ENCODE results near the gene ADPRH.
"Not testable (repeated sequence)": the region's sequence is repeated elsewhere in the genome, so short reads cannot be mapped to it uniquely, and the experiment has no call there.

ADPRH gene

GRCh38 chr3:119560160-119560559 lies 19.1 kb upstream of the ADPRH start:
- no peak for DNase-seq (ENCODE audit: low read depth)

DNA sequence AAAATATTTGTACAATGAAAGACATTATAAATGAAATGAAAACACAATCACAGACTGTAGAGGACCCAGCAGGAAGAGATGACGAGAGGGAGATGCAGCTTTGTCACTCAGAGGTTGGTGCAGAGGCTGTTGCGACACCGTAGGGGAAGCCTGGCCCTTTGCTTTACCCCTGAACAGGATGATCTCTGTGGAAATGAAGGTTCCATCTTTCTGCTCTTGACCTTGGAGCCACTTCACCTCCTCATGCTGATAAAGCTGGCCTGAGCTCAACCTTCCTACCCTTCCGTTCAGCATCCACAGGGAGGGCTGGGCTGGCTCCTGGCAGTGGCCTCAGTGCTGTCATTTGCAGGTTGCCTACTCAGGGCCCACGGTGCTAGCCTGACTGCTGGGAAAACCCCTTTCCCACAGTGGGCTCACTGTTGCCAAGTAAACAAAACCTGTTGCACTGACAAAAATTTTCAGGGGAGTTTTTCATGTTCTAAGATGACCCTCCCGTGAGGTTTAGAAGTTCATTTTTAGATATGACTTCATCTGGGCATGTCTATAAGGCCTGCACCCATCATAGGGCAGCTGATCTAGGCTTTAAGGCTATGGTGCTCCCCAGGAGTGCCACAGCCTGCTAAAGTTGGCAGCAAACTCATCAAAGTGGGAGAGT lies 16.9 kb upstream of the ADPRH start:
- no peak for DNase-seq (ENCODE audit: low read depth)

DNA sequence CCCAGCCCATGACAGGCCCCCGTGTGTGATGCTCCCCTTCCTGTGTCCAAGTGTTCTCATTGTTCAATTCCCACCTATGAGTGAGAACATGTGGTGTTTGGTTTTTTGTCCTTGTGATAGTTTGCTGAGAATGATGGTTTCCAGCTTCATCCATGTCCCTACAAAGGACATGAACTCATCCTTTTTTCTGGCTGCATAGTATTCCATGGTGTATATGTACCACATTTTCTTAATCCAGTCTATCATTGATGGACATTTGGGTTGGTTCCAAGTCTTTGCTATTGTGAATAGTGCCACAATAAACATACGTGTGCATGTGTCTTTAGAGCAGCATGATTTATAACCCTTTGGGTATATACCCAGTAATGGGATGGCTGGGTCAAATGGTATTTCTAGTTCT lies 16.0 kb upstream of the ADPRH start:
- DNase-seq (ENCODE audit: low read depth): not testable (repeated sequence)

- DNase-seq (ENCODE audit: low read depth): no peak
These were observed 10.1 kb upstream of the ADPRH start for GRCh38 chr3:119569156-119569555.

GRCh38 chr3:119570229-119570628 lies 9.1 kb upstream of the ADPRH start:
- DNase-seq (ENCODE audit: low read depth): no peak

- no peak for DNase-seq (ENCODE audit: low read depth)
These were observed 8.1 kb upstream of the ADPRH start for GRCh38 chr3:119571230-119571629.

DNA sequence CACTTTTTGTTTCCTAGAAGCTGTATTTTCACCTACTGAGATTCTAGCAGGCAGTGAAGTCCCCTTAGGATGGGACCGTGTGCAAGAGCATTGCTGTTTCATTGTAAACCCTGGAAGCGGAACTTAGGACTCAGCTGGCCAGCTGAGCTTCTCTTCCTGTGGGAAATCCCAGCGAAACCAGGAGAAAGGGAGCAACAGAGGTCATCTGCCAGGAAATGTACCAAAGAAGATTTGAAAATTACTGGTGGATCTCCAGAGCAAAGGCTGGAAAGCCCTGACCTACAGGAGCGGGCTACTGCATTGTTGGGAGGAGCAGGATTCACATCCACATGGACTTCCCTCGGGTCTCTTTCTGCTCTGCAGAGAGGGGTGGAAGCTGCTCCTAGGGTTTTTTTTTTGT lies 7.6 kb upstream of the ADPRH start:
- DNase-seq (ENCODE audit: low read depth): no peak

- DNase-seq (ENCODE audit: low read depth): no peak
These were observed 3.8 kb upstream of the ADPRH start for GRCh38 chr3:119575507-119575906.

- DNase-seq (ENCODE audit: low read depth): no peak
These were observed 922 bp downstream of the ADPRH start for GRCh38 chr3:119580067-119580760.

DNA sequence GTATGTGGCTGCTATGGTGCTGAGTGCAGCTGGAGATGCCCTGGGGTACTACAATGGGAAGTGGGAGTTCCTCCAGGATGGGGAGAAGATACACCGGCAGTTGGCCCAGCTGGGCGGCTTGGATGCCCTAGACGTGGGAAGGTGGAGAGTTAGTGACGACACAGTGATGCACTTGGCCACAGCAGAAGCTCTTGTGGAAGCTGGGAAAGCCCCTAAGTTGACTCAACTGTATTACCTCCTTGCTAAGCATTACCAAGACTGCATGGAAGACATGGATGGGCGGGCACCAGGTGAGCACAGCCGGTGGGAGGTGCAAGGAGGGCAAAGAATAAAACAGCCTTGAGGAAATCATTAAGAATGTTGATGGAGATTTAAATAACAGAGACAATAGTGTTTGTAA lies 2.9 kb downstream of the ADPRH start:
- DNase-seq (ENCODE audit: low read depth): no peak

GRCh38 chr3:119585208-119585607 lies 5.9 kb downstream of the ADPRH start:
- DNase-seq (ENCODE audit: low read depth): no peak

- DNase-seq (ENCODE audit: low read depth): no peak
These were observed 6.7 kb downstream of the ADPRH start for GRCh38 chr3:119585856-119586570.

- DNase-seq (ENCODE audit: low read depth): no peak
These were observed 7.5 kb downstream of the ADPRH start for GRCh38 chr3:119586733-119587172.

DNA sequence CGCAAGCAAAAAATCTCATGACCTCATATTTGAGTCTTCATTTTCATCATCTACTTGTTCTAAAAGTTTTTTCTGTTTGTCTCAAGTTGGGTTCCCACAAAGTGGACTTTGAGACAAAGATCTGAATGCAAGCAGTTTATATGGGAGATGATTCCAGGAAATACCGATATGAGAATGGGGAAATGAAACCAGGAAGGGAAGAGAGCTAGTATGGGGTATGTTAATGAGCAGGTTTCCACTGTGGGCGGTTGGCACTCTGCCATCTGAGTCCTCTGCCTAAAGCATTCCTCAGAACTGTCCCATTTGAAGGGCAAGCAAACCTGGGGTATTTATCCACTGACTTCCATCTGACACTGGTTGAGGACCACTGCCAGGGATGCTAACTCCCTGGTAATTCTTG lies 8.8 kb downstream of the ADPRH start:
- no peak for DNase-seq (ENCODE audit: low read depth)

- no peak for DNase-seq (ENCODE audit: low read depth)
These were observed 9.9 kb downstream of the ADPRH start for GRCh38 chr3:119589102-119589773.

DNA sequence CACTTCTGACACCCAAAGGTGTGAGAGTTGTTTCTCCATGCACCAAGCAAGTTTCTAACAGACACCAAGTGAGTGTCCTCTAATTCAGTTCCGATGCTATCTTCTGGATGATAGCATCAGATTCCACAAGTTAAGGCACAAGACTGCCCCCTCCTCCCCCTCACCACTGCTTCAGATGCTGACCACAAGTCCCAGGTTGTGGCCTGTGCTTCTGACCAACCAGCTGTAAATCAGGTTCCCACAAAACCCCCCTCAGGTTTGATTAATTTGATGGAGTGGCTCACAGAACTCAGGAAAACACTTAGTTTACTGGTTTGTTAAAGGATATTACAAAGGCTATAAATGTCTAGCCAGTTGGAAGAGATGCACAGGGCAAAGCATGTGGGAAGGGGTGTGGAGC lies 11.4 kb downstream of the ADPRH start:
- DNase-seq (ENCODE audit: low read depth): no peak

GRCh38 chr3:119592861-119593260 lies 13.6 kb downstream of the ADPRH start:
- DNase-seq (ENCODE audit: low read depth): no peak

DNA sequence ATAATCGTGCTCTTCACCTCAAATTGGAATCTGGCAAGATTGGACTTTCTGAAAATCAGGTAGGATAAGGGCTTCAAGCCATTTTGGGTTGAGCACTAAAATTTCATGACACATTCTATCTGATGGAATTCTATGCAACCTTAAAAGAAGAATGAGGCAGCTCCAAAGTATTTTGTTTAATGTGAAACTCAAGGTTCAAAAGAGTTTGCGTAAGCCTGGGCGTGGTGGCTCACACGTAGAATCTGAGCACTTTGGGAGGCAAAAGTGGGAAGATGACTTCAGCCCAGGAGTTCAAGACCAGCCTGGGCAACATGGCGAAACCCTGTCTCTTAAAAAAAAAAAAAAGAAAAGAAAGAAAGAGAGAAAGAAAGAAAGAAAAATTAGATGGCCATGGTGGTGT lies 14.8 kb downstream of the ADPRH start:
- DNase-seq (ENCODE audit: low read depth): no peak

DNA sequence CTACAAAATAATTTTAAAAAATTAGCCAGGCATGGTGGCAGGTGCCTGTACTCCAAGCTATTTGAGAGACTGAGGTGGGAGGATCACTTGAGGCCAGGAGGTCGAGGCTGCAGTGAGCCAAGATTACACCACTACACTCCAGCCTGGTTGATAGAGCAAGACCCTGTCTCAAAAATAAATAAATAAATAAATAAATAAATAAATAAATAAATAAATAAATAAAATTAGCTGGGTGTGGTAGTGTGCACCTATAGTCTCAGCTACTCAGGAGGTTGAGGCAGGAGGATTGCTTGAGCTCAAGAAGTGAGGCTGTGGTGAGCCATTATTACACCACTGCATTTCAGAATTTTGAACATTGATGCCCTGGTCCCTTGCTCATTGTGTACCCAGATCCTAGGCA lies 15.6 kb downstream of the ADPRH start:
- DNase-seq (ENCODE audit: low read depth): not testable (repeated sequence)

DNA sequence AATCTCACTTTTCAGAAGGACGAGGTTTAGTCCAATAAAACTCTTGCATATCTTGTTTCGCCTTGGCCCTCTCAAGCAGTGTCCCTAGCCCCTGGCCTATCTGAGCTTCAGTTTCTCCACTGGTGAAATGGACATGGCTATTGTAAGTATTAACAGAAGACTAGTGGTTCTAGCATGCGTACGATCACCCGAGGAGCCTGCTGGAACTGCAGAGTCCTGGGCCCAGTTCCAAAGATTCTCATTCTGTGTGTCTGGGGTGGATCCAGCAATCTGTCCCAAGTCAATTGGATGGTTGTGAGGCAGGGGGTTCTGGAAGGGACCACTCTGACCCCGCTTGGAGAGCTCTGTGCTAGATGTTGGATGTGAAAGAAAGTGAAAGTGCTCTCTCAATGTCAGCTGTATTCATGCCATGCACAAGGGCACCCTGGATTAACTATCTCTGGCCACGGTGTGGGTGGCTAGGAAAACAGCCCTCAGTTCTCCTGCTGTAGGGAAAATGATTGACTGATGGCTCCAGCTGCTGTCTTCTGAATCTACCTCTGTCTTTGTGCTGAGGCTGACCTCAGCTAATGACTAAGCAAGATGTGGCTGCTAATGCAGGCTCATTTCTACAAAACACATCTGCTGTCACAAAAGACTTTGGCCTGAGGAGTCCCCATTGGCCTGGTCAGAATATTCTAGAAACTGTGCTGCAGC lies 16.5 kb downstream of the ADPRH start:
- DNase-seq (ENCODE audit: low read depth): no peak

- no peak for DNase-seq (ENCODE audit: low read depth)
These were observed 17.1 kb downstream of the ADPRH start for GRCh38 chr3:119596398-119596797.
